H9 (cell line): ENCODE data around the gene IMPDH2. TPM values are rescaled to one million over a fixed set of nuclear protein-coding genes. Genes with fewer than 3 reads are reported as not detected.

ENCODE experiments used
- DNase-seq: peaks from one replicate; pipeline ENCODE4 v3.0.0-alpha.2; 2017
- H2AFZ ChIP-seq: one replicate; pipeline ENCODE4 v1.6.1; 2013; ENCODE audit warnings: mild to moderate bottlenecking, low read length, control low read depth, moderate library complexity
- H2AK5ac ChIP-seq: 2 replicates; pipeline ENCODE4 v1.6.1; 2013; ENCODE audit warnings: low read length, control low read depth, mixed read lengths; ENCODE audit not compliant: insufficient read length
- H2BK120ac ChIP-seq: one replicate; pipeline ENCODE4 v1.6.1; 2013; ENCODE audit warnings: low read depth, mild to moderate bottlenecking, low read length, control low read depth, inconsistent platforms; ENCODE audit not compliant: poor library complexity, severe bottlenecking
- H2BK12ac ChIP-seq: 2 replicates; pipeline ENCODE4 v1.6.1; 2013; ENCODE audit warnings: low read length, control low read depth, mixed read lengths, low read depth; ENCODE audit not compliant: insufficient read length
- H2BK15ac ChIP-seq: 2 replicates; pipeline ENCODE4 v1.6.1; 2013; ENCODE audit warnings: low read depth, low read length, control low read depth
- H2BK20ac ChIP-seq: one replicate; pipeline ENCODE4 v1.6.1; 2013; ENCODE audit warnings: low read depth, mild to moderate bottlenecking, low read length, control low read depth, inconsistent platforms; ENCODE audit not compliant: poor library complexity, severe bottlenecking
- H2BK5ac ChIP-seq: 2 replicates; pipeline ENCODE4 v1.6.1; 2013; ENCODE audit warnings: low read length, control low read depth, mixed read lengths; ENCODE audit not compliant: insufficient read length
- H3K14ac ChIP-seq: 2 replicates; pipeline ENCODE4 v1.6.1; 2013; ENCODE audit warnings: low read length, control low read depth; ENCODE audit not compliant: insufficient read depth
- H3K18ac ChIP-seq: 2 replicates; pipeline ENCODE4 v1.6.1; 2013; ENCODE audit warnings: low read depth, mild to moderate bottlenecking, mixed read lengths, low read length, control low read depth; ENCODE audit not compliant: insufficient read length
- H3K23ac ChIP-seq: 2 replicates; pipeline ENCODE4 v1.6.1; 2013; ENCODE audit warnings: low read length, control low read depth, mixed read lengths, low read depth; ENCODE audit not compliant: insufficient read length
- H3K23me2 ChIP-seq: 2 replicates; pipeline ENCODE4 v1.6.1; 2013; ENCODE audit warnings: low read depth, mild to moderate bottlenecking, mixed read lengths, low read length, control low read depth; ENCODE audit not compliant: insufficient read length, poor library complexity, severe bottlenecking
- H3K27ac ChIP-seq: 2 replicates; pipeline ENCODE4 v1.5.1; 2013; ENCODE audit warnings: low read length, control low read depth, mixed read lengths, low read depth; ENCODE audit not compliant: insufficient read length
- H3K27me3 ChIP-seq: 2 replicates; pipeline ENCODE4 v1.6.1; 2013; ENCODE audit warnings: low read length, control low read depth, inconsistent platforms; ENCODE audit not compliant: insufficient read depth
- H3K4ac ChIP-seq: 2 replicates; pipeline ENCODE4 v1.6.1; 2013; ENCODE audit warnings: low read depth, mild to moderate bottlenecking, control low read depth, inconsistent platforms, low read length, moderate library complexity
- H3K4me1 ChIP-seq: 2 replicates; pipeline ENCODE4 v1.6.1; 2013; ENCODE audit warnings: low read length, control low read depth, inconsistent platforms; ENCODE audit not compliant: insufficient read depth
- H3K4me2 ChIP-seq: 2 replicates; pipeline ENCODE4 v1.6.1; 2013; ENCODE audit warnings: low read length, control low read depth, mixed read lengths; ENCODE audit not compliant: insufficient read length, insufficient read depth
- H3K56ac ChIP-seq: 2 replicates; pipeline ENCODE4 v1.6.1; 2013; ENCODE audit warnings: low read depth, mild to moderate bottlenecking, mixed read lengths, low read length, control low read depth; ENCODE audit not compliant: insufficient read length
- H3K79me1 ChIP-seq: 2 replicates; pipeline ENCODE4 v1.6.1; 2013; ENCODE audit warnings: low read depth, mild to moderate bottlenecking, moderate library complexity, low read length, control low read depth, inconsistent platforms; ENCODE audit not compliant: insufficient read depth, poor library complexity, severe bottlenecking
- H3K79me2 ChIP-seq: 2 replicates; pipeline ENCODE4 v1.6.1; 2013; ENCODE audit warnings: low read length, control low read depth, inconsistent platforms; ENCODE audit not compliant: insufficient read depth
- H3K9ac ChIP-seq: 2 replicates; pipeline ENCODE4 v1.6.1; 2013; ENCODE audit warnings: low read length, control low read depth, mixed read lengths; ENCODE audit not compliant: insufficient read length; ENCODE audit errors: extremely low read depth
- H3K9me3 ChIP-seq: one replicate; pipeline ENCODE4 v1.6.1; 2013; ENCODE audit warnings: low read depth, low read length, inconsistent platforms; ENCODE audit not compliant: control insufficient read depth
- H3T11ph ChIP-seq: one replicate; pipeline ENCODE4 v1.6.1; 2013; ENCODE audit warnings: mild to moderate bottlenecking, low read length, control low read depth, inconsistent platforms
- H4K20me1 ChIP-seq: one replicate; pipeline ENCODE4 v1.6.1; 2013; ENCODE audit not compliant: control insufficient read depth, insufficient read length, insufficient read depth
- H4K5ac ChIP-seq: 2 replicates; pipeline ENCODE4 v1.6.1; 2013; ENCODE audit warnings: low read depth, mild to moderate bottlenecking, mixed read lengths, low read length, control low read depth; ENCODE audit not compliant: insufficient read length
- H4K8ac ChIP-seq: replicated peaks from 2 replicates; pipeline ENCODE4 v1.6.1; 2013; ENCODE audit warnings: low read length, control low read depth, mixed read lengths, low read depth; ENCODE audit not compliant: insufficient read length
- H4K91ac ChIP-seq: 2 replicates; pipeline ENCODE4 v1.6.1; 2013; ENCODE audit warnings: low read depth, mild to moderate bottlenecking, moderate library complexity, mixed read lengths, low read length, control low read depth; ENCODE audit not compliant: insufficient read length
- H3K27ac Mint-ChIP-seq, 3 experiments: 2 replicates in 2 of 3; 3 replicates in 1 of 3; pipeline ENCODE4 v1.8.0; 2020 to 2021; ENCODE audit warnings: mixed read lengths in 3 of 3, mild to moderate bottlenecking in 1 of 3, moderate library complexity in 1 of 3
- H3K27me3 Mint-ChIP-seq: 2 replicates; pipeline ENCODE4 v1.8.0; 2021; ENCODE audit warnings: low read depth, mild to moderate bottlenecking, moderate library complexity, mixed read lengths
- H3K36me3 Mint-ChIP-seq, 3 experiments: 2 replicates in 2 of 3; 3 replicates in 1 of 3; pipeline ENCODE4 v1.8.0; 2020 to 2021; ENCODE audit warnings: low read depth in 3 of 3, mixed read lengths in 3 of 3; ENCODE audit not compliant: insufficient read depth in 1 of 3
- H3K4me1 Mint-ChIP-seq, 2 experiments: 2 replicates each; pipeline ENCODE4 v1.8.0; 2020; ENCODE audit warnings: mixed read lengths in 2 of 2
- H3K4me3 Mint-ChIP-seq, 2 experiments: 2 replicates in 1 of 2; 3 replicates in 1 of 2; pipeline ENCODE4 v1.8.0; 2020 to 2021; ENCODE audit warnings: mild to moderate bottlenecking in 2 of 2, mixed read lengths in 2 of 2, moderate library complexity in 1 of 2
- H3K9me3 Mint-ChIP-seq, 2 experiments: 2 replicates in 1 of 2; 3 replicates in 1 of 2; pipeline ENCODE4 v1.8.0; 2020; ENCODE audit warnings: mild to moderate bottlenecking in 2 of 2, mixed read lengths in 2 of 2, moderate library complexity in 1 of 2
- WGBS: extraction: QIAGEN DNeasy Blood & Tissue Kit; methylation state at CpG from one replicate; pipeline ENCODE4 v1.1.7; 2013; ENCODE audit warnings: missing lambda C conversion rate, low lambda C conversion rate, mixed read lengths; ENCODE audit not compliant: insufficient read length; ENCODE audit errors: extremely low coverage; 5-methylcytosine and 5-hydroxymethylcytosine counted together
- long read RNA-seq: library from polyadenylated mRNA; unstranded; transcript quantifications from one replicate; pipeline ENCODE4 v2.0.0, GENCODE V29; 2020
- total RNA-seq: library from RNA; stranded (reverse); gene quantifications from 2 replicates; pipeline ENCODE4 v1.2.1, GENCODE V29; 2021
- TF ChIP-seq, protein P1 (sequence below): fragments of 200-600 bp; sonication (generic); conservative IDR thresholded peaks from 3 replicates; pipeline ENCODE4 v1.8.0; 2021; ENCODE audit warnings: antibody characterized with exemption, mild to moderate bottlenecking

Gene IMPDH2
- total RNA-seq, result 408 and 414 TPM in 2 replicates
- long read RNA-seq, transcript IMPDH2-201 (14 exons, 1,643 nt), result major isoform, 2,881 of 3,236 reads
- long read RNA-seq, partial matches to known transcripts, result 74 of 3,236 reads
- long read RNA-seq, other reads (novel, unspliced or antisense), result 281 of 3,236 reads

DNA sequence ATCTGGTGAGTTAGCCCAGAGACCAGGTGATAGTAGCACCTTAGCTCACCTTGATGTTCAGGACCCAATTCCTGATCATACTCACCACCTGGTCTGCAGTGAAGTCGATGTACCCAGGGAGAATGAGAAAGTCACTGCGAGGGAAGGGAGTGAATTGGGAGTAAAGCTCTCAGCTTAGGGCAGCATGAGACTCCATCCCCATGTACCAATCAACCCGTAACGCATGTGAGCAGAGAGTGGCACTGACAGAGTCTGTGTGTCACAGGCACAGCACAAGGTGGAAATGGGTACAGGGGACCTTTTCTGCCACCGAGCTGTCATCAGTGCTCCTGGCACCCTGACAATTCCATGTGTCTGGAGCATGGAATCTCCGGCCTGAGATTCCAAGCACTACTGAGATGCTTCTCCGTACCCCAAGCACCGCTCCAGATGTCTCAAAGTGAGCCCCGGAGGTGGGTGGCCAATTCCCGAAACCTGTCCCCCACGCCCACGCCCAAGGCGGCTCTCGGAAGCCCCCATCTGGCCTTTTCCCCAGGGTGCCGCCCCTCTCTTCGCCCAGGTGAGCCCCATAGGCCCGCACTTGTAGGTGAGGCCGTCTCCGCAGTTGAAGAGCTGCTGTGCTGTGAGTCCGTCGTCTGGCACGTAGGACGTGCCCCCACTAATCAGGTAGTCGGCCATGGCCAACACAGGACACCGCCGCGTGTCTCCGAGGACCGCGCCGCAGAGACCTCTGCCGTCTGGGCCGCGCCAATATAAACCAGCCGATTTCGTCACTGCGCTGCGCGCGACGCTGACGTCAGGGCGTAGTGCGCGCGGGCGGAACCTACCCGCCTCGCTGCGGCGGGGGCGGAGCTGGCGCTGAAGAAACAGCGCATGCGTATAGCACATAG lies at the start of gene IMPDH2:
TSS of gene IMPDH2 (minus strand) at position 726 of the 890 bp plus-strand sequence. CDS start at position 678, 48 bp downstream.
- H3K18ac ChIP-seq, result no peak within 1 kb of the TSS
- Mint-ChIP-seq H3K36me3 (peaks cover 62 to 93% (median 75%) of the 10 kb centered on the region in 3 experiments), H3K9me3 (no peaks in the 10 kb centered on the region), H3K27ac (peak within 1 kb of the TSS; percentile 98 to 99 (median 98); a peak in 6 of 7 replicates), H3K27me3 (no peaks in the 10 kb centered on the region; the same call in none of the 2 replicates), H3K4me1 (peaks cover 13 to 20% of the 10 kb centered on the region in 2 experiments), H3K4me3 (peak within 1 kb of the TSS; percentile 90 to 96)
- no peak within 1 kb of the TSS for H3K4ac ChIP-seq
- no peak within 1 kb of the TSS for H2AFZ ChIP-seq
- no peaks in the 10 kb centered on the region for H3K9me3 ChIP-seq
- no peak within 1 kb of the TSS for H3T11ph ChIP-seq
- no peak within 1 kb of the TSS for H4K8ac ChIP-seq
- no peak within 1 kb of the TSS for H2BK120ac ChIP-seq
- H2BK12ac ChIP-seq, result no peak within 1 kb of the TSS
- no peak within 1 kb of the TSS for H2AK5ac ChIP-seq
- no peak within 1 kb of the TSS for H3K27ac ChIP-seq
- H3K9ac ChIP-seq, result peak within 1 kb of the TSS; percentile 76
- peaks cover 7% of the 10 kb centered on the region for H4K20me1 ChIP-seq
- no peak within 1 kb of the TSS for H4K91ac ChIP-seq
- H3K23ac ChIP-seq, result no peak within 1 kb of the TSS
- H3K23me2 ChIP-seq, result peaks cover 3% of the 10 kb centered on the region
- no CpG with 5 or more reads among the region's 55 CpGs for WGBS
- TF ChIP-seq, protein P1, sequence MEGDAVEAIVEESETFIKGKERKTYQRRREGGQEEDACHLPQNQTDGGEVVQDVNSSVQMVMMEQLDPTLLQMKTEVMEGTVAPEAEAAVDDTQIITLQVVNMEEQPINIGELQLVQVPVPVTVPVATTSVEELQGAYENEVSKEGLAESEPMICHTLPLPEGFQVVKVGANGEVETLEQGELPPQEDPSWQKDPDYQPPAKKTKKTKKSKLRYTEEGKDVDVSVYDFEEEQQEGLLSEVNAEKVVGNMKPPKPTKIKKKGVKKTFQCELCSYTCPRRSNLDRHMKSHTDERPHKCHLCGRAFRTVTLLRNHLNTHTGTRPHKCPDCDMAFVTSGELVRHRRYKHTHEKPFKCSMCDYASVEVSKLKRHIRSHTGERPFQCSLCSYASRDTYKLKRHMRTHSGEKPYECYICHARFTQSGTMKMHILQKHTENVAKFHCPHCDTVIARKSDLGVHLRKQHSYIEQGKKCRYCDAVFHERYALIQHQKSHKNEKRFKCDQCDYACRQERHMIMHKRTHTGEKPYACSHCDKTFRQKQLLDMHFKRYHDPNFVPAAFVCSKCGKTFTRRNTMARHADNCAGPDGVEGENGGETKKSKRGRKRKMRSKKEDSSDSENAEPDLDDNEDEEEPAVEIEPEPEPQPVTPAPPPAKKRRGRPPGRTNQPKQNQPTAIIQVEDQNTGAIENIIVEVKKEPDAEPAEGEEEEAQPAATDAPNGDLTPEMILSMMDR, result 0 out of 3 replicates have a peak, but pooled peaks have one; percentile 9
- H3K27me3 ChIP-seq, result no peaks in the 10 kb centered on the region
- H2BK15ac ChIP-seq, result no peak within 1 kb of the TSS
- peak within 1 kb of the TSS; percentile 81 for H3K4me2 ChIP-seq
- no peaks in the 10 kb centered on the region for H3K4me1 ChIP-seq
- H2BK5ac ChIP-seq, result no peak within 1 kb of the TSS
- H2BK20ac ChIP-seq, result no peak within 1 kb of the TSS
- no peak within 1 kb of the TSS for H4K5ac ChIP-seq
- H3K79me2 ChIP-seq, result no peaks in the 10 kb centered on the region
- DNase-seq, result peak; percentile 92
- H3K14ac ChIP-seq, result peak within 1 kb of the TSS; percentile 72
- no peaks in the 10 kb centered on the region for H3K79me1 ChIP-seq
- no peak within 1 kb of the TSS for H3K56ac ChIP-seq
